GM12865 (cell line): ENCODE data around the gene ABHD17C.
A peak's percentile ranks its signal among the peaks of the same experiment; 100 is the strongest.

Experiments
- DNase-seq: peaks from one replicate; pipeline ENCODE4 v3.0.0; 2010; ENCODE audit warnings: low read depth
- H3K4me3 ChIP-seq: 2 replicates; pipeline ENCODE4 v1.5.1; 2011; ENCODE audit warnings: mild to moderate bottlenecking, low read depth, low read length, control low read depth
- TF ChIP-seq, protein P1 (sequence below): IDR thresholded peaks from 2 replicates; pipeline ENCODE4 v1.5.1; 2011; ENCODE audit warnings: low read length, control low read depth, low read depth, inconsistent platforms; ENCODE audit not compliant: insufficient read depth; ENCODE audit errors: missing control alignments

ABHD17C gene

GRCh38 chr15:80697075-80697685 is 2.1 kb downstream of the ABHD17C start:
- no peak for DNase-seq
- peak overlapping the region; percentile 70; the same call in 1 of the 2 replicates for H3K4me3 ChIP-seq

DNA sequence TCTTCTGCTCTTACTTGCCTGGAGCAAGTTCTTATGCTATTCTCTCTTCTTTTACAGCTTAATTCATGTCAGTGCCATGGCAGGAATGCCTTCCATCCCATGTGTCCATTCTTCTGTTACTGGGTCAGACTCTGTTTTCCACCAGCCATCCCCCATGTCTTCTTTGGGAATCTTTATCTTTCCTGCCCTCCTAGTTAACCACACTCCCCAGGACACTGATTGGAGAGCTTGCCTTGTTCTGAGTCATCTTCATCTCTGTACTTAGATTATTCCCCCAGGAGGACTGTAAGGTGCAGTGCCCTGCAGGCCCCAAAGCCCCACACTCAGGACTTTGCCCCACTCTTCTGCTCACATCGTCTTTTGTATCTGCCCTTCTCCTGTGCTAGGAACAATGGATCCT is 3.6 kb downstream of the ABHD17C start:
- H3K4me3 ChIP-seq: no peak overlapping the region
- TF ChIP-seq, protein P1, sequence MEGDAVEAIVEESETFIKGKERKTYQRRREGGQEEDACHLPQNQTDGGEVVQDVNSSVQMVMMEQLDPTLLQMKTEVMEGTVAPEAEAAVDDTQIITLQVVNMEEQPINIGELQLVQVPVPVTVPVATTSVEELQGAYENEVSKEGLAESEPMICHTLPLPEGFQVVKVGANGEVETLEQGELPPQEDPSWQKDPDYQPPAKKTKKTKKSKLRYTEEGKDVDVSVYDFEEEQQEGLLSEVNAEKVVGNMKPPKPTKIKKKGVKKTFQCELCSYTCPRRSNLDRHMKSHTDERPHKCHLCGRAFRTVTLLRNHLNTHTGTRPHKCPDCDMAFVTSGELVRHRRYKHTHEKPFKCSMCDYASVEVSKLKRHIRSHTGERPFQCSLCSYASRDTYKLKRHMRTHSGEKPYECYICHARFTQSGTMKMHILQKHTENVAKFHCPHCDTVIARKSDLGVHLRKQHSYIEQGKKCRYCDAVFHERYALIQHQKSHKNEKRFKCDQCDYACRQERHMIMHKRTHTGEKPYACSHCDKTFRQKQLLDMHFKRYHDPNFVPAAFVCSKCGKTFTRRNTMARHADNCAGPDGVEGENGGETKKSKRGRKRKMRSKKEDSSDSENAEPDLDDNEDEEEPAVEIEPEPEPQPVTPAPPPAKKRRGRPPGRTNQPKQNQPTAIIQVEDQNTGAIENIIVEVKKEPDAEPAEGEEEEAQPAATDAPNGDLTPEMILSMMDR: no peak
- no peak for DNase-seq

More at GRCh38 chr15:80697075-80697685, 2.1 kb downstream of the ABHD17C start:
- TF ChIP-seq, protein P1: no peak

DNA sequence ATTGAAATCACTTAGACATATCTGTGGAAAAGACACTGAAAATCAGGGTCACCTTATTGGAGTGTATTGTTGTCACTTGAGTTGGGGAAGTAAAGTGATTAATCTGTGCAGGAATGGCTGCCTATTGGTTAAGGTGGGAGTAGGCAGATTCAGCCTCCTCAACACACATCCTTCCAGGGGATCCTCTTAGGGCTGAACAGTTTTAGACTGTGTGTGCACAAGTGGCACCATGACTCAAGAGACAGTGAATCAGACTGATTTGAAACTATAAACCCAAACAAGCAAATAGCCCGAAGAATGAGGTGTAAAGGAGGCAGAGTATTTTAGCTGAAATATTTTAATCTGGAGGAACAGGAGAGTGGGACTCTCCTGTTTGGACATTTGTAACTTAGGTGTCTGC is 4.9 kb downstream of the ABHD17C start:
- TF ChIP-seq, protein P1: no peak
- DNase-seq: no peak
- no peak overlapping the region for H3K4me3 ChIP-seq

DNA sequence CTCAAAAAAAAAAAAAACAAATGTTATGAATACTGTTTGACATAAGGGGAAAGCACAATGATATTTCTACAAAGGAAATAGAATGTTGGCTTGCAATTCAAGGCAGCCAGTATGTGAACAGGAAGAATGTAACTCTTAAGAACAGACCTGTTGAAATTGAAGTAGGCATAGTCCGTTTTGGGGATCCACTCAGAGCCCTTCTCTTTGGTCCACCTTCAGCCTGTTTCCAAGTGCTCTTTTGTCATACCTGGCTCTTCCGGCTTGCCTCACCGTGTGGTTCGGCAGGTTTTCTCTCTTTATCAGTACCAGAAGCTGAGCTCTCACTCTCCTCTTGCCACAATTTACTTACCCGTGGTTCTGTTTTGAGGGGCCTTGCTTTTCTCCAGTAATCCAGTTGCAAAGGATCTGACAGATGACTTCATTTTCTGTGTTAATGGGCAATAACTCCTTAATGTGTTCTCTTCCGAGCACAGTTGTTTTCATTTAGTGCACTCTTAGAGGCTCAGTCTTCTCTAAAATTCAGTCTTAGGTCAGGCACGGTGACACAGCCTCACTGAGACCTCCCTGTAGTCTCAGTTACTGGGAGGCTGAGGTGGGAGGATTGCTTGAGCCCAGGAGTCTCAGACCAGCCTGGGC is 6.7 kb downstream of the ABHD17C start:
- H3K4me3 ChIP-seq: no peak overlapping the region
- no peak for DNase-seq
- TF ChIP-seq, protein P1: no peak

DNA sequence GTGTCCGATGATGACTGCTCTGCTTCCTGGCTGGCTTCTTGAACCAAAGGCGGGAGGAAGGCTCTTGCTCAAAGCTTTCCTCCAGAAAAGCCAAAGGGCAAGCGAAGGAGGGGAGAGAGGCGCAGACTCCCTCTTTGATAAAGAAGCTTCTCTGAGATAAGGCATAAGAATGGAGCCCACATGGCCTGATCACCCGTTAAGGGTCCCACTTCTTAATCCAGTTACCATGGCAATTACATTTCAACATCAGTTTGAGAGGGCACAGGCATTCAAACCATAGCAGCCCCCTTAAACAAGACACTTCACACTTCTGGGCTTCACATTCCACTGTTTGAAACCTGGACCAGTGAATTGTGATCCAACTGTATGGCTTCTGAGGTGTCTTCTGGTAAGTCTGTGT is 8.0 kb downstream of the ABHD17C start:
- no peak for DNase-seq
- H3K4me3 ChIP-seq: no peak overlapping the region
- TF ChIP-seq, protein P1: no peak

- DNase-seq: no peak
- TF ChIP-seq, protein P1: no peak
- H3K4me3 ChIP-seq: no peak overlapping the region
Measured at GRCh38 chr15:80703965-80704364, 8.9 kb downstream of the ABHD17C start.
